AG04450 (cell line): ENCODE data around the gene NAA35. TPM values are rescaled to one million over a fixed set of nuclear protein-coding genes. Genes with fewer than 3 reads are reported as not detected.

Experiments used
- CTCF ChIA-PET: fragments of 300-600, 350-600 bp; formaldehyde crosslinking; extraction: SDS; loops from one replicate; lab custom pipeline; 2022; ENCODE audit warnings: antibody characterized with exemption, inconsistent platforms; lab: Charles Lee
- POLR2A ChIA-PET: fragments of 350-600 bp; formaldehyde crosslinking; extraction: SDS; loops from one replicate; lab custom pipeline; 2021; ENCODE audit warnings: antibody characterized with exemption, inconsistent platforms; lab: Yijun Ruan, JAX
- DNase-seq: peaks from one replicate; pipeline ENCODE4 v3.0.0-alpha.2; 2011; ENCODE audit warnings: low read depth, low spot score
- H3K27ac ChIP-seq: one replicate; pipeline ENCODE4 v1.5.1; 2012; ENCODE audit warnings: low read depth, low read length, control low read depth
- H3K27me3 ChIP-seq: one replicate; pipeline ENCODE4 v1.6.0; 2012; ENCODE audit warnings: low read length; ENCODE audit not compliant: control insufficient read depth, insufficient read depth
- H3K4me3 ChIP-seq: 2 replicates; pipeline ENCODE4 v1.5.1; 2011; ENCODE audit warnings: mild to moderate bottlenecking, low read depth, low read length, control low read depth
- H3K9me3 ChIP-seq: 2 replicates; pipeline ENCODE4 v1.5.1; 2012; ENCODE audit warnings: low read length; ENCODE audit not compliant: control insufficient read depth, insufficient read depth
- CTCF ChIP-seq: IDR thresholded peaks from 2 replicates; pipeline ENCODE4 v1.5.1; 2011; ENCODE audit warnings: low read depth, low read length, control low read depth, inconsistent platforms
- polyA plus RNA-seq: library from polyadenylated mRNA; depleted of rRNA; stranded (reverse); fragments of >200 nt; gene quantifications from 2 replicates; pipeline ENCODE4 v1.2.3, GENCODE V29; 2011

NAA35 gene
- polyA plus RNA-seq, 1 experiment: 25.2 TPM

- no peak overlapping the region for H3K27ac ChIP-seq
- H3K27me3 ChIP-seq: no peaks in the 10 kb centered on the region
- no peak for TF ChIP-seq CTCF
- no peaks in the 10 kb centered on the region for H3K9me3 ChIP-seq
- no peak overlapping the region for H3K4me3 ChIP-seq
- DNase-seq: no peak
- ChIA-PET POLR2A (no interaction called here), CTCF (interaction anchor here (1.4 kb wide), 1 partner anchor 207 kb away, joined by 4 read pairs; no protein-coding TSS in a partner anchor)
Observed at GRCh38 chr9:85995097-85995496, 54.2 kb downstream of the NAA35 start.

- no peaks in the 10 kb centered on the region for H3K27me3 ChIP-seq
- H3K4me3 ChIP-seq: no peak overlapping the region
- ChIA-PET POLR2A (no interaction called here), CTCF (interaction anchor here (1.4 kb wide), 1 partner anchor 207 kb away, joined by 4 read pairs; no protein-coding TSS in a partner anchor)
- no peak for TF ChIP-seq CTCF
- H3K27ac ChIP-seq: no peak overlapping the region
- H3K9me3 ChIP-seq: no peaks in the 10 kb centered on the region
- no peak for DNase-seq
Observed at GRCh38 chr9:85995599-85995998, 54.7 kb downstream of the NAA35 start.

GRCh38 chr9:86005253-86005775 is 64.4 kb downstream of the NAA35 start:
- ChIA-PET CTCF (no interaction called here), POLR2A (no interaction called here)
- Histone ChIP-seq H3K9me3 (no peaks in the 10 kb centered on the region), H3K4me3 (no peak overlapping the region), H3K27me3 (no peaks in the 10 kb centered on the region), H3K27ac (no peak overlapping the region)
- DNase-seq: no peak
- no peak for TF ChIP-seq CTCF

- Histone ChIP-seq H3K27ac (no peak overlapping the region), H3K9me3 (no peaks in the 10 kb centered on the region), H3K4me3 (no peak overlapping the region), H3K27me3 (no peaks in the 10 kb centered on the region)
- DNase-seq: no peak
- CTCF ChIA-PET: no interaction called here
- POLR2A ChIA-PET: no interaction called here
- no peak for TF ChIP-seq CTCF
Observed at GRCh38 chr9:86009133-86009532, 68.2 kb downstream of the NAA35 start.

- POLR2A ChIA-PET: no interaction called here
Observed at GRCh38 chr9:86020731-86021130, 79.8 kb downstream of the NAA35 start.

More at GRCh38 chr9:86020731-86021130, 79.8 kb downstream of the NAA35 start:
- Histone ChIP-seq H3K27me3 (no peaks in the 10 kb centered on the region), H3K4me3 (no peak overlapping the region), H3K27ac (no peak overlapping the region), H3K9me3 (no peaks in the 10 kb centered on the region)
- DNase-seq: no peak
- CTCF ChIA-PET: no interaction called here
- TF ChIP-seq CTCF: no peak
